WTC11 (cell line): ENCODE data around the gene ADIG. TPM values are rescaled to one million over a fixed set of nuclear protein-coding genes. Genes with fewer than 3 reads are reported as not detected.

Experiments used
- ATAC-seq: fragments of 200-7000 bp; cut with Tn5 transposase; 2 replicates; pipeline ENCODE4 v1.10.0; 2021; ENCODE audit warnings: mild to moderate bottlenecking, moderate library complexity
- CTCF ChIA-PET: fragments of 300-600 bp; sonication (Branson Sonifier 250); formaldehyde crosslinking; loops from one replicate; lab custom pipeline; 2021; ENCODE audit warnings: antibody characterized with exemption; lab: Charles Lee
- POLR2A ChIA-PET: fragments of 350-600 bp; sonication (Branson Sonifier 250); formaldehyde crosslinking; loops from one replicate; lab custom pipeline; 2021; ENCODE audit warnings: antibody characterized with exemption; lab: Charles Lee
- DNase-seq: peaks from one replicate; pipeline ENCODE4 v3.0.0; 2021; ENCODE audit warnings: low spot score
- H3K27ac Mint-ChIP-seq: 2 replicates; pipeline ENCODE4 v1.8.0; 2021; ENCODE audit warnings: mixed read lengths
- H3K27me3 Mint-ChIP-seq: 2 replicates; pipeline ENCODE4 v1.8.0; 2021; ENCODE audit warnings: low read depth, mild to moderate bottlenecking, moderate library complexity, mixed read lengths
- H3K36me3 Mint-ChIP-seq: 2 replicates; pipeline ENCODE4 v1.8.0; 2021; ENCODE audit warnings: mixed read lengths
- H3K4me1 Mint-ChIP-seq: 2 replicates; pipeline ENCODE4 v1.8.0; 2022; ENCODE audit warnings: mixed read lengths
- H3K4me3 Mint-ChIP-seq: 2 replicates; pipeline ENCODE4 v1.8.0; 2021; ENCODE audit warnings: mild to moderate bottlenecking, moderate library complexity, mixed read lengths
- H3K9me3 Mint-ChIP-seq: 2 replicates; pipeline ENCODE4 v1.8.0; 2021; ENCODE audit warnings: mixed read lengths
- CBFB ChIP-seq: sonication (generic); formaldehyde crosslinking; IDR thresholded peaks from 2 replicates; pipeline ENCODE4 v1.8.1; 2022; ENCODE audit warnings: mild to moderate bottlenecking, low read depth, missing genetic modification reagents
- CREB1 ChIP-seq: sonication (generic); formaldehyde crosslinking; IDR thresholded peaks from 2 replicates; pipeline ENCODE4 v1.8.0; 2023; ENCODE audit warnings: mild to moderate bottlenecking, missing genetic modification reagents
- CREM ChIP-seq: sonication (generic); formaldehyde crosslinking; IDR thresholded peaks from 2 replicates; pipeline ENCODE4 v1.8.1; 2022; ENCODE audit warnings: mild to moderate bottlenecking, missing genetic modification reagents, moderate library complexity
- JAZF1 ChIP-seq: fragments of 250-450 bp; sonication (Bioruptor Pico); IDR thresholded peaks from 2 replicates; pipeline ENCODE4 v1.9.0; 2021; ENCODE audit warnings: moderate library complexity, mild to moderate bottlenecking, inconsistent platforms
- NFYB ChIP-seq: sonication (generic); formaldehyde crosslinking; conservative IDR thresholded peaks from 2 replicates; pipeline ENCODE4 v1.8.0; 2022; ENCODE audit warnings: low read depth, missing genetic modification reagents
- NR1H2 ChIP-seq: sonication (generic); formaldehyde crosslinking; IDR thresholded peaks from 2 replicates; pipeline ENCODE4 v1.9.0; 2021; ENCODE audit warnings: mild to moderate bottlenecking, moderate library complexity, missing genetic modification reagents
- NR2C2 ChIP-seq: sonication (generic); formaldehyde crosslinking; IDR thresholded peaks from 2 replicates; pipeline ENCODE4 v1.8.0; 2022; ENCODE audit warnings: mild to moderate bottlenecking, missing genetic modification reagents
- NR3C1 ChIP-seq: sonication (generic); formaldehyde crosslinking; conservative IDR thresholded peaks from 2 replicates; pipeline ENCODE4 v1.8.1; 2023; ENCODE audit warnings: low read depth, mild to moderate bottlenecking, missing genetic modification reagents
- OVOL2 ChIP-seq: fragments of 250-450 bp; sonication (Bioruptor Pico); IDR thresholded peaks from 2 replicates; pipeline ENCODE4 v1.9.0; 2021; ENCODE audit warnings: mild to moderate bottlenecking, borderline replicate concordance
- PRRX2 ChIP-seq: fragments of 250-450 bp; sonication (Bioruptor Pico); IDR thresholded peaks from 2 replicates; pipeline ENCODE4 v1.8.0; 2021; ENCODE audit warnings: mild to moderate bottlenecking
- SMAD3 ChIP-seq: sonication (generic); formaldehyde crosslinking; IDR thresholded peaks from 2 replicates; pipeline ENCODE4 v1.8.0; 2022; ENCODE audit warnings: missing genetic modification reagents, mild to moderate bottlenecking, borderline replicate concordance
- SMAD4 ChIP-seq: sonication (generic); formaldehyde crosslinking; IDR thresholded peaks from 2 replicates; pipeline ENCODE4 v1.8.0; 2022; ENCODE audit warnings: mild to moderate bottlenecking, missing genetic modification reagents
- ZNF121 ChIP-seq: sonication (generic); formaldehyde crosslinking; IDR thresholded peaks from 2 replicates; pipeline ENCODE4 v1.8.0; 2023; ENCODE audit warnings: missing genetic modification reagents
- ZNF219 ChIP-seq: sonication (generic); formaldehyde crosslinking; IDR thresholded peaks from 2 replicates; pipeline ENCODE4 v1.8.0; 2023; ENCODE audit warnings: missing genetic modification reagents, mild to moderate bottlenecking, borderline replicate concordance
- ZNF263 ChIP-seq: sonication (generic); formaldehyde crosslinking; IDR thresholded peaks from 2 replicates; pipeline ENCODE4 v1.8.1; 2022; ENCODE audit warnings: low read depth, mild to moderate bottlenecking, moderate library complexity, missing genetic modification reagents
- ZNF317 ChIP-seq: sonication (generic); formaldehyde crosslinking; IDR thresholded peaks from 2 replicates; pipeline ENCODE4 v1.8.1; 2023; ENCODE audit warnings: low read depth, mild to moderate bottlenecking, moderate library complexity, missing genetic modification reagents, borderline replicate concordance
- ZNF671 ChIP-seq: fragments of 250-450 bp; sonication (Bioruptor Pico); IDR thresholded peaks from 2 replicates; pipeline ENCODE4 v1.8.0; 2021; ENCODE audit warnings: mild to moderate bottlenecking
- total RNA-seq: library from RNA; stranded (reverse); gene quantifications from 3 replicates; pipeline ENCODE4 v1.2.3, GENCODE V29; 2021
- TF ChIP-seq, protein P1 (sequence below): sonication (generic); formaldehyde crosslinking; IDR thresholded peaks from 2 replicates; pipeline ENCODE4 v1.8.1; 2022; ENCODE audit warnings: mild to moderate bottlenecking, moderate library complexity, missing genetic modification reagents
- TF ChIP-seq, protein P2 (sequence below): fragments of 250-450 bp; sonication (Bioruptor Pico); conservative IDR thresholded peaks from 2 replicates; pipeline ENCODE4 v1.9.0; 2021; ENCODE audit warnings: mild to moderate bottlenecking
- TF ChIP-seq, protein P3 (sequence below): sonication (generic); formaldehyde crosslinking; conservative IDR thresholded peaks from 2 replicates; pipeline ENCODE4 v1.8.1; 2023; ENCODE audit warnings: mild to moderate bottlenecking, low read depth, missing genetic modification reagents, moderate library complexity
- TF ChIP-seq, protein P4 (sequence below): fragments of 200-600 bp; IDR thresholded peaks from 2 replicates; pipeline ENCODE4 v1.8.0; 2022; ENCODE audit warnings: antibody characterized with exemption

ADIG gene
- total RNA-seq, 1 experiment from 2014 or later, result not detected

DNA sequence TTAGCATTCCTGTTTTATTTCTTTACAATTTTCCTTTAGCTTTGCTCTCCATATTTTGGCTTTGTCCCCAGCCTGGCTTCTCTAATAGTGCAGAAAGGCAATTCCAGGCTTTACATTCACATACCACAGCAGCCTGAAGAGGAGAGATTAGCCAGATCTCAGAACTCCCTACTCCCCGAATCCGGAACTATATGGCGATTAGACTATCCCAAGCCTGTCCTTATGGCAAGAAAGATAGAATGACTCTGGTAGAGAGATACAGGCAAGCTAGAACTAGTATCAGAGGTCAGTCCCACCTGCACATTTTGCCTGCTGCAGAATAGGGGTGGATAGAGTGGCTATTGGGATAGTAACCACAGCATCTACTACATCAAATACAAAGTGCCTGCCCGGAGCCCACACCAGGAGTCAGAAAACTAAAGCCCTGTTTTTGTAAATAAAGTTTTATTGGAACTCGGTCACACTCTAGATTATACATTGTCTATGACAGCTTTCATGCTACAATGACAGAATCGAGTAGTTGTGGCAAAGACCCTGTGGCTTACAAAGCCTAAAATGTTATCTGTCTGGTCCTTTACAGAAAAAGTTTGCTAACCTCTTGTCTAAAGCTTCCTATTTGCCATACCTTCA, 17.1 kb upstream of the ADIG start (continued):
- TF ChIP-seq NR1H2 (CRISPR knock-in tag) (no peak), NFYB (CRISPR knock-in tag) (no peak), NR2C2 (CRISPR knock-in tag) (no peak)

DNA sequence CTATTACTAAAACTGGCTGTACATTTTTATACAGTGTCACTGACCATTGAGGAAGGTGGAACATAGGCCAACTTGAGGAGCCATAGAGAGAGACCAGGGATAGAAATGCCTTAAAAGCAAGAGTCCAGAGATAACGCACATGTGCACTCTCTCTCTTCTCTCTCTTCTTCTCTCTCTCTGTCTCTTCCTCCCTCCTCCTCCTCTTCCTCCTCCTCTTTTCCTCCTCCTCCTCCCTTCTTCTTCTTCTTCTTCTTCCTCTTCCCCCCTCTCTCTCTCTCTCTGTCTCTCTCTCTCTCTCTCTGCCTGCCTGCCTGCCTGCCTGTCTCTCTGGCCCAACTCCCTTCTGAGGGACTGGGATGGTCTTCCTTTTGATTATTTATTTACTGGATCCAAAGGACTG, 16.3 kb upstream of the ADIG start:
- ATAC-seq, result no peak
- H3K4me1 Mint-ChIP-seq, result no peaks in the 10 kb centered on the region
- no peak overlapping the region for H3K4me3 Mint-ChIP-seq
- POLR2A ChIA-PET, result no interaction called here
- CTCF ChIA-PET, result no interaction called here
- TF ChIP-seq SMAD4 (CRISPR knock-in tag) (no peak), JAZF1 (CRISPR knock-in tag) (no peak), CBFB (no peak), CREB1 (no peak), SMAD3 (no peak), ZNF317 (CRISPR knock-in tag) (no peak), ZNF263 (no peak)
- TF ChIP-seq, protein P1, sequence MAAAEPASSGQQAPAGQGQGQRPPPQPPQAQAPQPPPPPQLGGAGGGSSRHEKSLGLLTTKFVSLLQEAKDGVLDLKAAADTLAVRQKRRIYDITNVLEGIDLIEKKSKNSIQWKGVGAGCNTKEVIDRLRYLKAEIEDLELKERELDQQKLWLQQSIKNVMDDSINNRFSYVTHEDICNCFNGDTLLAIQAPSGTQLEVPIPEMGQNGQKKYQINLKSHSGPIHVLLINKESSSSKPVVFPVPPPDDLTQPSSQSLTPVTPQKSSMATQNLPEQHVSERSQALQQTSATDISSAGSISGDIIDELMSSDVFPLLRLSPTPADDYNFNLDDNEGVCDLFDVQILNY (CRISPR knock-in tag), result no peak
- TF ChIP-seq, protein P2, sequence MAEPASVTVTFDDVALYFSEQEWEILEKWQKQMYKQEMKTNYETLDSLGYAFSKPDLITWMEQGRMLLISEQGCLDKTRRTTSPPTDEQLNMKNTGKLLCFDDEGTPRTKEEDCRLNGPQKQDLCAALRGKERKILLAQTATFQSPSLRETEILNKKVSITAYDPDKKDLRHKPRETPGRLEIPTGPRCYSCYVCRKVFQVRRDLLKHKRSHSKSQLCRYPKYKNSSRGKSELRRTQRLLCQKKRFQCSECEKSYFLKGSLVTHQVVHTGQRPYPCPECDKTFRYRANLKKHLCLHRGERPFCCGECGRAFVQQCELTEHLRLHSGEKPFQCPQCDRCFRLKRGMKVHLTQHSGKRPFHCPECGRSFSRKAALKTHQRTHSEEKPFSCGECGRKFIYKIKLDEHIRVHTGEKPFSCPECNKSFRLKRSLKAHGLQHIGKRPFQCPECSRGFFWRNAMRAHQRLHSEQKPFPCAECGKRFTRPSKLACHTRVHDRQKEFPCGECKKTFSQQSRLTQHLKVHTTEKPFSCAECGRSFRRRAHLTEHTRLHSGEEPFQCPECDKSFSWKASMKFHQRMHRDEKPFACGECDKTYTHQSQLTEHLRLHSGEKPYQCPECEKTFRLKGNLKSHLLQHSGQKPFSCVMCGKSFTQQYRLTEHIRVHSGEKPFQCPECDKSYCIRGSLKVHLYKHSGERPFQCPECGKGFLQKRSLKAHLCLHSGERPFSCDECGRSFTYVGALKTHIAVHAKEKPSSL (CRISPR knock-in tag), result no peak
- TF ChIP-seq, all 79 proteins: peak for 0
- Mint-ChIP-seq H3K9me3 (no peaks in the 10 kb centered on the region), H3K27me3 (no peaks in the 10 kb centered on the region), H3K36me3 (peaks cover 21% of the 10 kb centered on the region), H3K27ac (no peak overlapping the region)
- no peak for DNase-seq

DNA sequence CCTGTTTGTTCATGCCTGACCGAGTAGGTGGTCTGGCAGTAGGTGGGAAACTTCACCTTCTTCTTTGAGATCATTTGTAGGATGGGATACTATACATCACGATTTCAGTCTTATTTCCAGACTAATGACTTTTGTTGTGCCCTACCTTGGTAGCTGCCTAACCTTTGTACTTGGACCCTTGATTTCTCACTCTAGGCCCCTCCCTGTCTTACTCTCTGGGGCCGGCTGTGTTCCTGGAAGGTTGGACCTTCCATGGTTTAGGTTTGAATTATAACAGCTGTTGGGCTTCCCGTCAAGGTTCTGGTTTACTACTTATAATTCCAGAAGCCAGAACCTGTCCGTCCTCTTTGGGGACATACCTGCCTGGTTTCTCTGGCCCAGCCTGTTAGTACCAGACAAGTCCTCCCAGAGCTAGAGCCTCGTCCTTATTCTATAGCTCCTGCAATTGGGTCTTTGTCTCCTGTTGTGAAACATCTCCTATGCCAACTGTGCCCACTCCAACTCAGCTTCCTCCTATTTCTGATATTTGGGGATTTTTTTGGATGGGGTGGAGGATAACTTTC, 14.9 kb upstream of the ADIG start:
- POLR2A ChIA-PET, result no interaction called here
- CTCF ChIA-PET, result interaction anchor here (1.0 kb wide), 1 partner anchor 93 kb away, joined by 4 read pairs; the partner anchor contains the start of gene RALGAPB
- H3K27ac Mint-ChIP-seq, result no peak overlapping the region

DNA sequence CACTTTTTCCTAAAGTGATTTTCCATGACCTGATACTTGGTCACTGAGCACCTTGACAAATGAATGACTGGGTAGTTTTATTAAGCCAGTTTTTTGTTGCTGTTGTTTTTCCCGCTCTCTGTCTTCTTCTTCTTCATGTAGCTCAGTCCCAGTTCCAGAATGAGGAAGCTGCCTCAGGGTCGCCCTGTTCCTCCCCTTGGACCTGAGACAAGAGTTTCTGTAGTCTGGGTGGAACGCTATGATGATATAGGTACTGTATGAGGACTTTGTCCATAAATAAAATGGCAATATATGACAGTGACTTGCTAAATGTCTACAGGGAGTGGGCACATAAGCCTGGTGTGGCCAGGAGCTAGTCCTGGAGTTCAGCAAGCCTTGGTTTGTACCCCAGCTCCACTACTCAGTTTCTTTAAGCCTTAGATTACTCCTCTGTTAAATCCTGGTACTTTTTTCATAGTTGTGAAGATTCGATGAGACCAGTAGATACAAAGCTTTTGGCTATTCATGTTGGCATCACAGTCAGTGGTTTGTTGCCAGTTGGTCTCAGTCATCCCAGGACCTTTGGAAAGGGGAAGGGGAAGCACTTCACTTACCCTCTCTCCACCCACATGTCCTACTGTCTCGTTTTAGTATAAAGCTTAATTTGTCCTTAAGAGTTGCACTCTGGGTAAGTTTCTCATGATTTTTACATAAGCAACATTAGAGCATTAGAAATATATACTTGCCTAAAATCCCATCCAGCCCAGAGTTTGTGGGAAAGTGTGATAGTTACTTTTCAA, 11.1 kb upstream of the ADIG start:
- no peaks in the 10 kb centered on the region for H3K4me1 Mint-ChIP-seq
- ChIA-PET CTCF (no interaction called here), POLR2A (no interaction called here)
- peaks cover 23% of the 10 kb centered on the region for H3K36me3 Mint-ChIP-seq
- H3K27ac Mint-ChIP-seq, result no peak overlapping the region
- ATAC-seq (no peak), DNase-seq (no peak)
- H3K27me3 Mint-ChIP-seq, result no peaks in the 10 kb centered on the region
- no peak overlapping the region for H3K4me3 Mint-ChIP-seq
- no peaks in the 10 kb centered on the region for H3K9me3 Mint-ChIP-seq
- TF ChIP-seq ZNF671 (CRISPR knock-in tag), result no peak
- TF ChIP-seq, protein P3, sequence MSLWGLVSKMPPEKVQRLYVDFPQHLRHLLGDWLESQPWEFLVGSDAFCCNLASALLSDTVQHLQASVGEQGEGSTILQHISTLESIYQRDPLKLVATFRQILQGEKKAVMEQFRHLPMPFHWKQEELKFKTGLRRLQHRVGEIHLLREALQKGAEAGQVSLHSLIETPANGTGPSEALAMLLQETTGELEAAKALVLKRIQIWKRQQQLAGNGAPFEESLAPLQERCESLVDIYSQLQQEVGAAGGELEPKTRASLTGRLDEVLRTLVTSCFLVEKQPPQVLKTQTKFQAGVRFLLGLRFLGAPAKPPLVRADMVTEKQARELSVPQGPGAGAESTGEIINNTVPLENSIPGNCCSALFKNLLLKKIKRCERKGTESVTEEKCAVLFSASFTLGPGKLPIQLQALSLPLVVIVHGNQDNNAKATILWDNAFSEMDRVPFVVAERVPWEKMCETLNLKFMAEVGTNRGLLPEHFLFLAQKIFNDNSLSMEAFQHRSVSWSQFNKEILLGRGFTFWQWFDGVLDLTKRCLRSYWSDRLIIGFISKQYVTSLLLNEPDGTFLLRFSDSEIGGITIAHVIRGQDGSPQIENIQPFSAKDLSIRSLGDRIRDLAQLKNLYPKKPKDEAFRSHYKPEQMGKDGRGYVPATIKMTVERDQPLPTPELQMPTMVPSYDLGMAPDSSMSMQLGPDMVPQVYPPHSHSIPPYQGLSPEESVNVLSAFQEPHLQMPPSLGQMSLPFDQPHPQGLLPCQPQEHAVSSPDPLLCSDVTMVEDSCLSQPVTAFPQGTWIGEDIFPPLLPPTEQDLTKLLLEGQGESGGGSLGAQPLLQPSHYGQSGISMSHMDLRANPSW (CRISPR knock-in tag), result no peak
- TF ChIP-seq NR3C1 (CRISPR knock-in tag), result no peak
- no peak for TF ChIP-seq OVOL2 (CRISPR knock-in tag)
- no peak for TF ChIP-seq CREM (CRISPR knock-in tag)
- TF ChIP-seq PRRX2 (CRISPR knock-in tag), result no peak
- TF ChIP-seq ZNF219 (CRISPR knock-in tag), result no peak

More for the DNA sequence above, 14.9 kb upstream of the ADIG start:
- Mint-ChIP-seq H3K9me3 (no peaks in the 10 kb centered on the region), H3K4me3 (no peak overlapping the region), H3K4me1 (no peaks in the 10 kb centered on the region)
- TF ChIP-seq, protein P4, sequence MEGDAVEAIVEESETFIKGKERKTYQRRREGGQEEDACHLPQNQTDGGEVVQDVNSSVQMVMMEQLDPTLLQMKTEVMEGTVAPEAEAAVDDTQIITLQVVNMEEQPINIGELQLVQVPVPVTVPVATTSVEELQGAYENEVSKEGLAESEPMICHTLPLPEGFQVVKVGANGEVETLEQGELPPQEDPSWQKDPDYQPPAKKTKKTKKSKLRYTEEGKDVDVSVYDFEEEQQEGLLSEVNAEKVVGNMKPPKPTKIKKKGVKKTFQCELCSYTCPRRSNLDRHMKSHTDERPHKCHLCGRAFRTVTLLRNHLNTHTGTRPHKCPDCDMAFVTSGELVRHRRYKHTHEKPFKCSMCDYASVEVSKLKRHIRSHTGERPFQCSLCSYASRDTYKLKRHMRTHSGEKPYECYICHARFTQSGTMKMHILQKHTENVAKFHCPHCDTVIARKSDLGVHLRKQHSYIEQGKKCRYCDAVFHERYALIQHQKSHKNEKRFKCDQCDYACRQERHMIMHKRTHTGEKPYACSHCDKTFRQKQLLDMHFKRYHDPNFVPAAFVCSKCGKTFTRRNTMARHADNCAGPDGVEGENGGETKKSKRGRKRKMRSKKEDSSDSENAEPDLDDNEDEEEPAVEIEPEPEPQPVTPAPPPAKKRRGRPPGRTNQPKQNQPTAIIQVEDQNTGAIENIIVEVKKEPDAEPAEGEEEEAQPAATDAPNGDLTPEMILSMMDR, result no peak
- TF ChIP-seq ZNF121, result no peak
- TF ChIP-seq, all 79 proteins: peak for 0
- Mint-ChIP-seq H3K27me3 (no peaks in the 10 kb centered on the region), H3K36me3 (peaks cover 22% of the 10 kb centered on the region)
- no peak for DNase-seq
- ATAC-seq, result no peak
